Measurements from ENCODE around the gene HS3ST4. TPM values are rescaled to one million over a fixed set of nuclear protein-coding genes. Genes with fewer than 3 reads are reported as not detected.

HS3ST4 gene
- total and polyA plus RNA-seq, 10 of the 15 experiments (the other 5 are each of a cell fraction or from before 2014, with no cell fraction given), result 0.05 TPM; not detected in 9

GRCh38 chr16:25832291-25832690 is 140.5 kb downstream of the HS3ST4 start:
- no peak for TF ChIP-seq ZSCAN29 (IDR thresholded peaks at IDR 0.05)
- no peak for TF ChIP-seq SREBF1 (IDR thresholded peaks at IDR 0.05; ENCODE audit: low read length)
- no peak for TF ChIP-seq CBFB (IDR thresholded peaks at IDR 0.05; ENCODE audit: low read depth)
- TF ChIP-seq PBX3 (IDR thresholded peaks at IDR 0.05; ENCODE audit: insufficient replicate concordance, low read depth, low read length), result no peak
- ChIA-PET CTCF (no interaction called here), SMC1A (ENCODE audit: uncharacterized antibody, unreplicated experiment) (interaction anchor here (0.9 kb wide), 1 partner anchor 572 kb away, joined by 4 read pairs; no protein-coding TSS in a partner anchor), RAD21 (ENCODE audit: unreplicated experiment) (no interaction called here), POLR2A (no interaction called here)
- in situ Hi-C loops (cut with MboI), result loop anchor here (10.0 to 25.0 kb wide), 2 partner anchors 1530 to 1623 kb away; no protein-coding TSS in a partner anchor
- Histone ChIP-seq H2AFZ (ENCODE audit: control insufficient read depth, low read depth, low read length) (no peak overlapping the region), H3K36me3 (ENCODE audit: control insufficient read depth in 2 of 2, insufficient read depth in 2 of 2, low read length in 1 of 2) (no peaks in the 10 kb centered on the region), H3K27ac (ENCODE audit: control insufficient read depth, insufficient read depth) (no peak overlapping the region), H3K9ac (ENCODE audit: control insufficient read depth, insufficient read depth, low read length) (no peak overlapping the region), H3K4me1 (ENCODE audit: control insufficient read depth, insufficient read depth, low read length) (no peaks in the 10 kb centered on the region), H3K4me2 (ENCODE audit: control insufficient read depth, insufficient read depth) (no peak overlapping the region), H4K20me1 (ENCODE audit: control insufficient read depth, insufficient read depth) (no peaks in the 10 kb centered on the region), H3K9me3 (replicated peaks; ENCODE audit: control insufficient read depth, insufficient read depth, low read length) (no peaks in the 10 kb centered on the region), H3K79me2 (ENCODE audit: control insufficient read depth, insufficient read depth, low read length) (no peaks in the 10 kb centered on the region), H3K27me3 (replicated peaks in 1 of 2; ENCODE audit: control insufficient read depth in 2 of 2, insufficient read depth in 2 of 2, low read length in 1 of 2) (no peaks in the 10 kb centered on the region), H3K4me3 (no peak overlapping the region)
- DNase-seq (ENCODE audit: low read depth, low spot score) (no peak), FAIRE-seq (no peak), ATAC-seq (no peak)
- 12% methylated on average over 4 of the region's 4 CpGs for WGBS (ENCODE audit: insufficient coverage, insufficient replicate concordance, low lambda C conversion rate, missing lambda C conversion rate)
- no TSS peak for BruUV-seq (replicated peaks)
- intact Hi-C loops (cut with micrococcal nuclease; ENCODE audit: unreplicated experiment), result no loop called here

GRCh38 chr16:25834101-25834500 is 142.3 kb downstream of the HS3ST4 start:
- POLR2A ChIA-PET, result no interaction called here
- TF ChIP-seq EZH2 (IDR thresholded peaks at IDR 0.05; ENCODE audit: borderline replicate concordance, control insufficient read depth, low read depth, low read length), result no peak
- TF ChIP-seq NBN (IDR thresholded peaks at IDR 0.05), result no peak
- no peak for TF ChIP-seq JUNB (IDR thresholded peaks at IDR 0.05)
- TF ChIP-seq ZNF687 (IDR thresholded peaks at IDR 0.05), result no peak
- TF ChIP-seq SUZ12 (IDR thresholded peaks at IDR 0.05; ENCODE audit: unreplicated experiment), result no peak
- TF ChIP-seq NKRF (conservative IDR thresholded peaks at IDR 0.05), result no peak
- TF ChIP-seq NR2F1 (conservative IDR thresholded peaks at IDR 0.05), result no peak
- TF ChIP-seq TCF7 (IDR thresholded peaks at IDR 0.05; ENCODE audit: borderline replicate concordance), result no peak

More at GRCh38 chr16:25834101-25834500, 142.3 kb downstream of the HS3ST4 start:
- RAD21 ChIA-PET (ENCODE audit: unreplicated experiment), result no interaction called here
- no peaks in the 10 kb centered on the region for H3K4me1 ChIP-seq (ENCODE audit: control insufficient read depth, insufficient read depth, low read length)
- no peak overlapping the region for H3K27ac ChIP-seq (ENCODE audit: control insufficient read depth, insufficient read depth)
- H3K36me3 ChIP-seq (ENCODE audit: control insufficient read depth in 2 of 2, insufficient read depth in 2 of 2, low read length in 1 of 2), result no peaks in the 10 kb centered on the region
- SMC1A ChIA-PET (ENCODE audit: uncharacterized antibody, unreplicated experiment), result no interaction called here
- H3K4me3 ChIP-seq, result no peak overlapping the region
- intact Hi-C loops (cut with micrococcal nuclease; ENCODE audit: unreplicated experiment), result no loop called here
- BruUV-seq (replicated peaks), result no TSS peak
- no peak for DNase-seq (ENCODE audit: low read depth, low spot score)
- CTCF ChIA-PET, result no interaction called here
- 26% methylated on average over 1 of the region's 1 CpG for WGBS (ENCODE audit: insufficient coverage, insufficient replicate concordance, low lambda C conversion rate, missing lambda C conversion rate)
- no peaks in the 10 kb centered on the region for H3K79me2 ChIP-seq (ENCODE audit: control insufficient read depth, insufficient read depth, low read length)
- no peak for ATAC-seq
- H3K9ac ChIP-seq (ENCODE audit: control insufficient read depth, insufficient read depth, low read length), result no peak overlapping the region
- in situ Hi-C loops (cut with MboI), result loop anchor here (10.0 to 25.0 kb wide), 2 partner anchors 1528 to 1621 kb away; no protein-coding TSS in a partner anchor
- no peak overlapping the region for H2AFZ ChIP-seq (ENCODE audit: control insufficient read depth, low read depth, low read length)
- H3K9me3 ChIP-seq (replicated peaks; ENCODE audit: control insufficient read depth, insufficient read depth, low read length), result no peaks in the 10 kb centered on the region
- H4K20me1 ChIP-seq (ENCODE audit: control insufficient read depth, insufficient read depth), result no peaks in the 10 kb centered on the region
- FAIRE-seq, result no peak
- H3K4me2 ChIP-seq (ENCODE audit: control insufficient read depth, insufficient read depth), result no peak overlapping the region
- H3K27me3 ChIP-seq (replicated peaks in 1 of 2; ENCODE audit: control insufficient read depth in 2 of 2, insufficient read depth in 2 of 2, low read length in 1 of 2), result no peaks in the 10 kb centered on the region

Data from GM12878 (cell line).